Osteoblast (primary cell): ENCODE data around the gene NLGN1. TPM values are rescaled to one million over a fixed set of nuclear protein-coding genes. Genes with fewer than 3 reads are reported as not detected.

ENCODE experiments used
- DNase-seq: peaks from one replicate; pipeline ENCODE4 v3.0.0; 2011; ENCODE audit warnings: low spot score, mixed read lengths; ENCODE audit not compliant: insufficient read length; ENCODE audit errors: missing footprints
- H2AFZ ChIP-seq: 2 replicates; pipeline ENCODE4 v1.6.0; 2011; ENCODE audit warnings: mild to moderate bottlenecking, low read length
- H3K27ac ChIP-seq: 2 replicates; pipeline ENCODE4 v1.5.1; 2011; ENCODE audit warnings: mild to moderate bottlenecking, low read depth, low read length, moderate library complexity
- H3K27me3 ChIP-seq: 2 replicates; pipeline ENCODE4 v1.6.0; 2012; ENCODE audit warnings: mild to moderate bottlenecking, control low read depth, inconsistent platforms, low read length, moderate library complexity; ENCODE audit not compliant: insufficient read depth
- H3K36me3 ChIP-seq: 2 replicates; pipeline ENCODE4 v1.5.1; 2011; ENCODE audit warnings: mild to moderate bottlenecking, low read length, control low read depth, moderate library complexity; ENCODE audit not compliant: insufficient read depth
- H3K4me1 ChIP-seq: 2 replicates; pipeline ENCODE4 v1.5.1; 2011; ENCODE audit warnings: mild to moderate bottlenecking, low read length, control low read depth, moderate library complexity; ENCODE audit not compliant: insufficient read depth
- H3K4me2 ChIP-seq: 2 replicates; pipeline ENCODE4 v1.6.0; 2011; ENCODE audit warnings: mild to moderate bottlenecking, low read length; ENCODE audit not compliant: insufficient read depth
- H3K4me3 ChIP-seq: fragments of 200-600 bp; sonication (generic); 3 replicates; pipeline ENCODE4 v1.5.1; 2012; ENCODE audit warnings: mild to moderate bottlenecking, low read length, inconsistent platforms; ENCODE audit not compliant: insufficient read depth
- H3K79me2 ChIP-seq: 2 replicates; pipeline ENCODE4 v1.6.0; 2012; ENCODE audit warnings: mild to moderate bottlenecking, low read length, control low read depth, inconsistent platforms; ENCODE audit not compliant: insufficient read depth
- H3K9me3 ChIP-seq: 2 replicates; pipeline ENCODE4 v1.5.1; 2011; ENCODE audit warnings: low read depth, low read length, control low read depth
- H4K20me1 ChIP-seq: 2 replicates; pipeline ENCODE4 v1.6.0; 2012; ENCODE audit warnings: mild to moderate bottlenecking, low read length, control low read depth; ENCODE audit not compliant: insufficient read depth
- CTCF ChIP-seq: IDR thresholded peaks from 2 replicates; pipeline ENCODE4 v1.5.1; 2011; ENCODE audit warnings: mild to moderate bottlenecking, low read depth, low read length, moderate library complexity; ENCODE audit errors: extremely low read depth
- total RNA-seq: library from RNA; depleted of rRNA; stranded (reverse); fragments of >200 nt; gene quantifications from 2 replicates; pipeline ENCODE4 v1.2.3, GENCODE V29; 2012

The NLGN1 gene
- total RNA-seq, 1 donor: 9.0 TPM

- no peaks in the 10 kb centered on the region for H3K27me3 ChIP-seq
- no peaks in the 10 kb centered on the region for H3K36me3 ChIP-seq
- H3K79me2 ChIP-seq: no peaks in the 10 kb centered on the region
- H3K4me1 ChIP-seq: peaks cover 8% of the 10 kb centered on the region
- H4K20me1 ChIP-seq: no peaks in the 10 kb centered on the region
- no peaks in the 10 kb centered on the region for H3K9me3 ChIP-seq
- no peak overlapping the region for H2AFZ ChIP-seq
- TF ChIP-seq CTCF: no peak
- no peak overlapping the region for H3K4me2 ChIP-seq
- no peak overlapping the region for H3K27ac ChIP-seq
- DNase-seq: no peak
- no peak overlapping the region for H3K4me3 ChIP-seq
Measured at GRCh38 chr3:173939331-173939730, 541.8 kb downstream of the NLGN1 start.

GRCh38 chr3:173943264-173943663 lies 545.7 kb downstream of the NLGN1 start:
- H3K9me3 ChIP-seq: no peaks in the 10 kb centered on the region
- H3K4me1 ChIP-seq: peaks cover 4% of the 10 kb centered on the region
- H3K36me3 ChIP-seq: no peaks in the 10 kb centered on the region
- DNase-seq: no peak
- H3K27me3 ChIP-seq: no peaks in the 10 kb centered on the region
- no peak overlapping the region for H3K4me3 ChIP-seq
- TF ChIP-seq CTCF: no peak
- no peaks in the 10 kb centered on the region for H4K20me1 ChIP-seq
- no peaks in the 10 kb centered on the region for H3K79me2 ChIP-seq
- peak overlapping the region; percentile 7 for H2AFZ ChIP-seq
- H3K4me2 ChIP-seq: no peak overlapping the region
- H3K27ac ChIP-seq: no peak overlapping the region

- TF ChIP-seq CTCF: no peak
- Histone ChIP-seq H4K20me1 (no peaks in the 10 kb centered on the region), H3K4me3 (no peak overlapping the region)
Measured at GRCh38 chr3:173945170-173945569, 547.6 kb downstream of the NLGN1 start.

GRCh38 chr3:173945806-173946205 lies 548.3 kb downstream of the NLGN1 start:
- DNase-seq: no peak
- Histone ChIP-seq H3K36me3 (no peaks in the 10 kb centered on the region), H3K4me3 (no peak overlapping the region), H3K4me2 (no peak overlapping the region), H3K27ac (no peak overlapping the region), H3K79me2 (no peaks in the 10 kb centered on the region), H3K4me1 (no peaks in the 10 kb centered on the region), H4K20me1 (no peaks in the 10 kb centered on the region), H2AFZ (no peak overlapping the region), H3K27me3 (no peaks in the 10 kb centered on the region), H3K9me3 (no peaks in the 10 kb centered on the region)
- no peak for TF ChIP-seq CTCF

More at GRCh38 chr3:173945170-173945569, 547.6 kb downstream of the NLGN1 start:
- no peak overlapping the region for H2AFZ ChIP-seq
- no peak overlapping the region for H3K4me2 ChIP-seq
- DNase-seq: no peak
- H3K36me3 ChIP-seq: no peaks in the 10 kb centered on the region
- H3K27ac ChIP-seq: no peak overlapping the region
- no peaks in the 10 kb centered on the region for H3K4me1 ChIP-seq
- no peaks in the 10 kb centered on the region for H3K9me3 ChIP-seq
- H3K79me2 ChIP-seq: no peaks in the 10 kb centered on the region
- H3K27me3 ChIP-seq: no peaks in the 10 kb centered on the region
